ENCODE data around the gene NPBWR2. TPM values are rescaled to one million over a fixed set of nuclear protein-coding genes. Genes with fewer than 3 reads are reported as not detected.

Gene NPBWR2
- polyA plus RNA-seq, 3 donors = not detected

DNA sequence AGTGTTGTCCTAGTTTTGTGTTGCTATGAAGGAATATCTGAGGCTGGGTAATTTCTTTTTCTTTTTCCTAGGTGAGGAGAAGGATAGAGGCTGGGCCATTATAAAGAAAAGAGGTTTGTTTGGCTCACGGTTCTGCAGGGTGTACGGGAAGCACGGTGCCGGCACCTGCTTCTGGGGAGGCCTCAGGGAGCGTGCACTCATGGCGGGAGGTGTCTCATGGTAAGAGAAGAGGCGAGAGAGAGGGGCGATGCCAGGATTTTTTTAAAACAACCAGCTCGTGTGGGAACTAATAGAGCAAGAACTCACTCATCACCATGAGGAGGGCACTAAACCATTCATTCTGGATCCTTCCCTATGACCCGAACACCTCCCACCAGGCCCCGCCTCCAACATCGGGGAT lies 14.2 kb upstream of the NPBWR2 start:
- Mint-ChIP-seq H3K4me1 (peaks cover 8% of the 10 kb centered on the region), H3K4me3 (no peak overlapping the region)

GRCh38 chr20:64119681-64120341 lies 12.4 kb upstream of the NPBWR2 start:
- no peak overlapping the region for H3K27ac ChIP-seq (ENCODE audit: low read depth in 1 of 2, low read length in 2 of 2)
- WGBS (ENCODE audit: insufficient coverage) = 75% methylated on average over 11 of the region's 14 CpGs
- no peaks in the 10 kb centered on the region for H3K27me3 ChIP-seq (ENCODE audit: control insufficient read depth in 2 of 2, insufficient read depth in 2 of 2, low read length in 2 of 2)
- H3K9me3 ChIP-seq (replicated peaks in 1 of 2; ENCODE audit: control insufficient read depth in 1 of 2, insufficient read depth in 1 of 2, low read length in 2 of 2) = no peaks in the 10 kb centered on the region
- H4K20me1 ChIP-seq (ENCODE audit: insufficient read depth, low read length) = no peaks in the 10 kb centered on the region
- H3K36me3 ChIP-seq (replicated peaks in 1 of 2; ENCODE audit: control insufficient read depth in 1 of 2, insufficient read depth in 2 of 2, low read length in 2 of 2) = no peaks in the 10 kb centered on the region
- peak overlapping the region; percentile 75 to 83 for H3K4me3 Mint-ChIP-seq
- peaks cover 8% of the 10 kb centered on the region for H3K4me1 Mint-ChIP-seq
- peak overlapping the region; percentile 8 to 71 (median 13) for H3K4me3 ChIP-seq (replicated peaks in 1 of 3; ENCODE audit: low read depth in 2 of 3, low read length in 3 of 3)
- DNase-seq = no peak
- peaks cover 8% of the 10 kb centered on the region in 2 donors for H3K4me1 ChIP-seq (ENCODE audit: control insufficient read depth in 1 of 2, insufficient read depth in 2 of 2, low read length in 2 of 2)
- H3K9ac ChIP-seq (ENCODE audit: insufficient read depth, low read length, poor library complexity, severe bottlenecking) = no peak overlapping the region
- H3K4me2 ChIP-seq (replicated peaks; ENCODE audit: extremely low read depth, low read length, poor library complexity, severe bottlenecking) = peak overlapping the region; percentile 81
- peak overlapping the region; percentile 86 for H2AFZ ChIP-seq (ENCODE audit: insufficient read depth, low read depth, low read length, poor library complexity, severe bottlenecking)
- intact Hi-C loops (cut with micrococcal nuclease) = loop anchor here (2.0 to 5.0 kb wide), 2 partner anchors 38 to 81 kb away; partner anchors contain the start of genes LKAAEAR1 (in 1 of the 2) and OPRL1 (in 1 of the 2)
- no peaks in the 10 kb centered on the region for H3K79me2 ChIP-seq (ENCODE audit: insufficient read depth, low read length)
- H3K36me3 Mint-ChIP-seq = no peaks in the 10 kb centered on the region
- peaks cover 15 to 27% (median 24%) of the 10 kb centered on the region in 3 donors for H3K27me3 Mint-ChIP-seq (ENCODE audit: low read depth in 3 of 3)
- H3K27ac Mint-ChIP-seq = no peak overlapping the region
- TF ChIP-seq, protein P1, sequence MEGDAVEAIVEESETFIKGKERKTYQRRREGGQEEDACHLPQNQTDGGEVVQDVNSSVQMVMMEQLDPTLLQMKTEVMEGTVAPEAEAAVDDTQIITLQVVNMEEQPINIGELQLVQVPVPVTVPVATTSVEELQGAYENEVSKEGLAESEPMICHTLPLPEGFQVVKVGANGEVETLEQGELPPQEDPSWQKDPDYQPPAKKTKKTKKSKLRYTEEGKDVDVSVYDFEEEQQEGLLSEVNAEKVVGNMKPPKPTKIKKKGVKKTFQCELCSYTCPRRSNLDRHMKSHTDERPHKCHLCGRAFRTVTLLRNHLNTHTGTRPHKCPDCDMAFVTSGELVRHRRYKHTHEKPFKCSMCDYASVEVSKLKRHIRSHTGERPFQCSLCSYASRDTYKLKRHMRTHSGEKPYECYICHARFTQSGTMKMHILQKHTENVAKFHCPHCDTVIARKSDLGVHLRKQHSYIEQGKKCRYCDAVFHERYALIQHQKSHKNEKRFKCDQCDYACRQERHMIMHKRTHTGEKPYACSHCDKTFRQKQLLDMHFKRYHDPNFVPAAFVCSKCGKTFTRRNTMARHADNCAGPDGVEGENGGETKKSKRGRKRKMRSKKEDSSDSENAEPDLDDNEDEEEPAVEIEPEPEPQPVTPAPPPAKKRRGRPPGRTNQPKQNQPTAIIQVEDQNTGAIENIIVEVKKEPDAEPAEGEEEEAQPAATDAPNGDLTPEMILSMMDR (IDR thresholded peaks at IDR 0.05) = no peak
- H3K9me3 Mint-ChIP-seq = no peaks in the 10 kb centered on the region

More for the DNA sequence above, 14.2 kb upstream of the NPBWR2 start:
- intact Hi-C loops (cut with micrococcal nuclease) = loop anchor here (2.0 to 5.0 kb wide), 2 partner anchors 39 to 83 kb away; partner anchors contain the start of genes LKAAEAR1 (in 1 of the 2) and OPRL1 (in 1 of the 2)
- Histone ChIP-seq H3K27me3 (ENCODE audit: control insufficient read depth in 2 of 2, insufficient read depth in 2 of 2, low read length in 2 of 2) (no peaks in the 10 kb centered on the region), H3K4me2 (replicated peaks; ENCODE audit: extremely low read depth, low read length, poor library complexity, severe bottlenecking) (no peak overlapping the region), H3K27ac (ENCODE audit: low read depth in 1 of 2, low read length in 2 of 2) (no peak overlapping the region), H2AFZ (ENCODE audit: insufficient read depth, low read depth, low read length, poor library complexity, severe bottlenecking) (no peak overlapping the region), H4K20me1 (ENCODE audit: insufficient read depth, low read length) (no peaks in the 10 kb centered on the region), H3K9ac (ENCODE audit: insufficient read depth, low read length, poor library complexity, severe bottlenecking) (no peak overlapping the region), H3K4me1 (ENCODE audit: control insufficient read depth in 1 of 2, insufficient read depth in 2 of 2, low read length in 2 of 2) (peaks cover 8% of the 10 kb centered on the region in 2 donors), H3K79me2 (ENCODE audit: insufficient read depth, low read length) (no peaks in the 10 kb centered on the region), H3K9me3 (replicated peaks in 1 of 2; ENCODE audit: control insufficient read depth in 1 of 2, insufficient read depth in 1 of 2, low read length in 2 of 2) (no peaks in the 10 kb centered on the region), H3K36me3 (replicated peaks in 1 of 2; ENCODE audit: control insufficient read depth in 1 of 2, insufficient read depth in 2 of 2, low read length in 2 of 2) (no peaks in the 10 kb centered on the region), H3K4me3 (replicated peaks in 1 of 3; ENCODE audit: low read depth in 2 of 3, low read length in 3 of 3) (no peak overlapping the region)
- H3K27ac Mint-ChIP-seq = no peak overlapping the region
- no peaks in the 10 kb centered on the region for H3K9me3 Mint-ChIP-seq
- no peak for DNase-seq
- WGBS (ENCODE audit: insufficient coverage) = 97% methylated on average over 10 of the region's 12 CpGs
- H3K36me3 Mint-ChIP-seq = no peaks in the 10 kb centered on the region
- peaks cover 16 to 30% (median 23%) of the 10 kb centered on the region in 3 donors for H3K27me3 Mint-ChIP-seq (ENCODE audit: low read depth in 3 of 3)
- TF ChIP-seq, protein P1 (IDR thresholded peaks at IDR 0.05) = no peak
